ENCODE results near the gene CENPU. TPM values are rescaled to one million over a fixed set of nuclear protein-coding genes. Genes with fewer than 3 reads are reported as not detected.
"Not testable (repeated sequence)": the region's sequence is repeated elsewhere in the genome, so short reads cannot be mapped to it uniquely, and the experiment has no call there.

The CENPU gene
- total RNA-seq, 1 donor from 2014 or later = 8.7 TPM

GRCh38 chr4:184660978-184661377 lies 72.9 kb downstream of the CENPU start:
- Histone ChIP-seq H3K36me3 (ENCODE audit: control insufficient read depth, insufficient read depth, low read length) (no peaks in the 10 kb centered on the region), H3K27me3 (ENCODE audit: control insufficient read depth, insufficient read depth, low read length) (no peaks in the 10 kb centered on the region), H3K4me3 (ENCODE audit: low read depth, low read length) (no peak overlapping the region)
- no peak for DNase-seq (ENCODE audit: low read depth)
- no peak for TF ChIP-seq CTCF (IDR thresholded peaks at IDR 0.05; ENCODE audit: insufficient read depth, low read length, poor library complexity, severe bottlenecking)

- DNase-seq (ENCODE audit: low read depth); H3K4me3 ChIP-seq (ENCODE audit: low read depth, low read length); H3K36me3 ChIP-seq (ENCODE audit: control insufficient read depth, insufficient read depth, low read length); H3K27me3 ChIP-seq (ENCODE audit: control insufficient read depth, insufficient read depth, low read length): not testable (repeated sequence)
Measured at GRCh38 chr4:184657820-184658219, 76.1 kb downstream of the CENPU start.

- DNase-seq (ENCODE audit: low read depth) = no peak
- Histone ChIP-seq H3K4me3 (ENCODE audit: low read depth, low read length) (no peak overlapping the region), H3K27me3 (ENCODE audit: control insufficient read depth, insufficient read depth, low read length) (no peaks in the 10 kb centered on the region), H3K36me3 (ENCODE audit: control insufficient read depth, insufficient read depth, low read length) (no peaks in the 10 kb centered on the region)
- no peak for TF ChIP-seq CTCF (IDR thresholded peaks at IDR 0.05; ENCODE audit: insufficient read depth, low read length, poor library complexity, severe bottlenecking)
Measured at GRCh38 chr4:184657144-184657543, 76.8 kb downstream of the CENPU start.

- no peaks in the 10 kb centered on the region for H3K27me3 ChIP-seq (ENCODE audit: control insufficient read depth, insufficient read depth, low read length)
- H3K36me3 ChIP-seq (ENCODE audit: control insufficient read depth, insufficient read depth, low read length) = no peaks in the 10 kb centered on the region
- no peak overlapping the region for H3K4me3 ChIP-seq (ENCODE audit: low read depth, low read length)
- TF ChIP-seq CTCF (IDR thresholded peaks at IDR 0.05; ENCODE audit: insufficient read depth, low read length, poor library complexity, severe bottlenecking) = no peak
- DNase-seq (ENCODE audit: low read depth) = no peak
Measured at GRCh38 chr4:184655889-184656869, 77.7 kb downstream of the CENPU start.

GRCh38 chr4:184653650-184654049 lies 80.2 kb downstream of the CENPU start:
- Histone ChIP-seq H3K36me3 (ENCODE audit: control insufficient read depth, insufficient read depth, low read length) (no peaks in the 10 kb centered on the region), H3K4me3 (ENCODE audit: low read depth, low read length) (no peak overlapping the region), H3K27me3 (ENCODE audit: control insufficient read depth, insufficient read depth, low read length) (no peaks in the 10 kb centered on the region)
- TF ChIP-seq CTCF (IDR thresholded peaks at IDR 0.05; ENCODE audit: insufficient read depth, low read length, poor library complexity, severe bottlenecking) = no peak
- no peak for DNase-seq (ENCODE audit: low read depth)

- DNase-seq (ENCODE audit: low read depth); H3K27me3 ChIP-seq (ENCODE audit: control insufficient read depth, insufficient read depth, low read length); H3K36me3 ChIP-seq (ENCODE audit: control insufficient read depth, insufficient read depth, low read length); H3K4me3 ChIP-seq (ENCODE audit: low read depth, low read length): not testable (repeated sequence)
Measured at GRCh38 chr4:184652681-184653080, 81.2 kb downstream of the CENPU start.

GRCh38 chr4:184651899-184652298 lies 82.0 kb downstream of the CENPU start:
- H3K4me3 ChIP-seq (ENCODE audit: low read depth, low read length) = no peak overlapping the region
- H3K27me3 ChIP-seq (ENCODE audit: control insufficient read depth, insufficient read depth, low read length) = no peaks in the 10 kb centered on the region
- no peak for TF ChIP-seq CTCF (IDR thresholded peaks at IDR 0.05; ENCODE audit: insufficient read depth, low read length, poor library complexity, severe bottlenecking)
- H3K36me3 ChIP-seq (ENCODE audit: control insufficient read depth, insufficient read depth, low read length) = no peaks in the 10 kb centered on the region
- DNase-seq (ENCODE audit: low read depth) = no peak

All from kidney epithelial cell (primary cell).